Measurements from ENCODE around the gene PRPF40B.

Gene PRPF40B

DNA sequence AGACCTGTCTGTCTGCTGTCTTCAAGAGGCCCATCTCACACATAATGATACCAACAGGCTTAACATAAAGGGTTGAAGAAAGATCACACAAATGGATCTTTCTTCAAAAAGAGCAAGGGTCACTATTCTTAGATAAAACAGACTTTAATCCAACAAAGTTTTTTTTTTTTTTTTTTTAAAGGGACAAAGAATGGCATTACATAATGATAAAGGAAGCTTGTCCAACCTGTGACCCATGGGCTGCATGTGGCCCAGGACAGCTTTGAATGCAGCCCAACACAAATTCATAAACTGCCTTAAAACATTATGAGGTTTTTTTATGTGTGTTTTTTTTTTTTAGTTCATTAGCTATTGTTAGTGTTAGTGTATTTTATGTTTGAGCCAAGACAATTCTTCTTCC, 11.2 kb upstream of the PRPF40B start:
- no peak overlapping the region for H3K4me3 ChIP-seq (ENCODE audit: low read depth, low read length)
- TF ChIP-seq, protein P1, sequence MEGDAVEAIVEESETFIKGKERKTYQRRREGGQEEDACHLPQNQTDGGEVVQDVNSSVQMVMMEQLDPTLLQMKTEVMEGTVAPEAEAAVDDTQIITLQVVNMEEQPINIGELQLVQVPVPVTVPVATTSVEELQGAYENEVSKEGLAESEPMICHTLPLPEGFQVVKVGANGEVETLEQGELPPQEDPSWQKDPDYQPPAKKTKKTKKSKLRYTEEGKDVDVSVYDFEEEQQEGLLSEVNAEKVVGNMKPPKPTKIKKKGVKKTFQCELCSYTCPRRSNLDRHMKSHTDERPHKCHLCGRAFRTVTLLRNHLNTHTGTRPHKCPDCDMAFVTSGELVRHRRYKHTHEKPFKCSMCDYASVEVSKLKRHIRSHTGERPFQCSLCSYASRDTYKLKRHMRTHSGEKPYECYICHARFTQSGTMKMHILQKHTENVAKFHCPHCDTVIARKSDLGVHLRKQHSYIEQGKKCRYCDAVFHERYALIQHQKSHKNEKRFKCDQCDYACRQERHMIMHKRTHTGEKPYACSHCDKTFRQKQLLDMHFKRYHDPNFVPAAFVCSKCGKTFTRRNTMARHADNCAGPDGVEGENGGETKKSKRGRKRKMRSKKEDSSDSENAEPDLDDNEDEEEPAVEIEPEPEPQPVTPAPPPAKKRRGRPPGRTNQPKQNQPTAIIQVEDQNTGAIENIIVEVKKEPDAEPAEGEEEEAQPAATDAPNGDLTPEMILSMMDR (IDR thresholded peaks at IDR 0.05; ENCODE audit: borderline replicate concordance, insufficient read depth, low read depth, low read length), result no peak

DNA sequence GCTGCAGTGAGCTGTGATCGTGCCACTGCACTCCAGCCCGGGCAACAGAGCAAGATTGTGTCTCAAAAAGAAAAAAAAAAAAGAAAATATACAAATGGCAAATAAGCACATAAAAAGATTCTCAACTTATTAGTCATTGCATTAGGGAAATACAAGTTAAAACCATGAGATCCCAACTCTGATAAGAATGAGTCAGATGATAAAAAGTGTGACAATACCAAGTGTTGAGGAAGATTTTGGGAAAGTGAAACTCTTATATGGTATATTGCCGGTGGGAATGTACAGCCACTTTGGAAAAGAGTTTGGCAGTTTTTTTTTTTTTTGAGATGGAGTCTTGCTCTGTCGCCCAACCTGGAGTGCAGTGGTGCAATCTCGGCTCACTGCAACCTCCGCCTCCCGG, 7.6 kb upstream of the PRPF40B start:
- no peak overlapping the region for H3K4me3 ChIP-seq (ENCODE audit: low read depth, low read length)
- TF ChIP-seq, protein P1 (IDR thresholded peaks at IDR 0.05; ENCODE audit: borderline replicate concordance, insufficient read depth, low read depth, low read length), result no peak

DNA sequence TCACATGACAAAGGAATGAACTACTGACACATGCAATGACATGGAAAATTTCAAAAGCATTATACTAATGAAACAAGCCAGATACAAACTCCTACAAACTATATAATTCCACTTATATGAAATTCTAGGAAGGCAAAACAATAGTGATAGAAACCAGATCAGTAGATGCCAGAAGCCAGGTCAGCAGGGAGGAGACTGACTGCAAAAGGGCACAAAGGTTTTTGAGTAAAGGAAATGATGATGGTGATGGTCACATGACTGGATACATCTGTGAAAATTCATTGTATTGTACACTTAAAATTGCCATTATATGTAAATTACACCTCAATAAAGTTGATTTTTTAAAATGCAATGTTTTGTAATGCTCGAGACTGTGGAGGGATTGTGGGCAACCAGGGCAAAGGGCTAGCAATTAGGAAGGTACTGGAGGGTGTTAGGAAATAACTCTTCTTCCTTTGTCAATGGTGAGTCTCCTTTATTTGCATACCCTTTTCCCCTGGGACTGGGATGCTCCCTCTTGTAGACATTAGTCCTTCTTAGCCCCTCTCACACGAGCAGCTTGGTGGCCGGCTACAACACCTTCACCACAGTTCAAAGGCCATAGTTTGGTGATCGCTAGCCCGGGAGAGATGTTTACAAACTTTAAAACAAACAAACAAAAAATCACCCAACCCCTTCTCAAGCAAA, 6.7 kb upstream of the PRPF40B start:
- no peak overlapping the region for H3K4me3 ChIP-seq (ENCODE audit: low read depth, low read length)
- TF ChIP-seq, protein P1 (IDR thresholded peaks at IDR 0.05; ENCODE audit: borderline replicate concordance, insufficient read depth, low read depth, low read length), result no peak

DNA sequence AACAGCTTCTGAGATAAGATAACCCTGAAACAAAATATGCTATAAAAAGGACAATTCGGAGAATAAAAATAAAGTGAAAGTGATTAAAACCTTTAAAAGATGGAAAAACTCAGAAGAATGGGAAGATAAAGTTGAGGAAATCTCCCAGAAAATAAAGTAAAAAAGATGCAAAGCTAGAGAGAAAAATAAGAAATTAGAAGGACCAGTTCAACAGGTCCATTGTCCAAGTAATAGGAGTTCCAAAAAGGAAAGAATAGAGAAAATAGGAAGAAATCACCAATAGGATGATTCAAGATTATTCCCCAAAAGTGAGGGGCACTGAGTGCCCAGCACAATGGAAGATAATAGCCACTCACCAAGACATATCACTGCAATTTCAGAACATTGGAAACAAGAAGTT, 4.8 kb upstream of the PRPF40B start:
- H3K4me3 ChIP-seq (ENCODE audit: low read depth, low read length), result no peak overlapping the region
- TF ChIP-seq, protein P1 (IDR thresholded peaks at IDR 0.05; ENCODE audit: borderline replicate concordance, insufficient read depth, low read depth, low read length), result no peak

DNA sequence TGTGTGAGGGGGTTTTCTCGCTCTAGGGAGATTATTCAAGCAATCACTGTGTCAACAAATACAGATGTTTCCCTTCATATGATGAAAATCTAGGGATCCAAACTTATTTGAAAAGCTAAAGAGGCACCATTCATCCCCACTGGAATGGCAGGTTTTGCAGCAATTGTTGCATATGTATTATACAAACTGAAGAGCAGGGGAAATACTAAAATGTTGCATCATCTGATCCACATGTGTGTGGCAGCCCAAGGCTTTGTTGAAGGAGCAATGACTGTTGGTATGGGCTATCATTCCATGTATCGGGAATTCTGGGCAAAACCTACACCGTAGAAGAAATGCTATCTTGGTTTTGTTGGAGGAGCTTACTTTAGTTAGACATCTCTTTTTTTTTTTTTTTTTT, 4.1 kb upstream of the PRPF40B start:
- TF ChIP-seq, protein P1 (IDR thresholded peaks at IDR 0.05; ENCODE audit: borderline replicate concordance, insufficient read depth, low read depth, low read length), result no peak

DNA sequence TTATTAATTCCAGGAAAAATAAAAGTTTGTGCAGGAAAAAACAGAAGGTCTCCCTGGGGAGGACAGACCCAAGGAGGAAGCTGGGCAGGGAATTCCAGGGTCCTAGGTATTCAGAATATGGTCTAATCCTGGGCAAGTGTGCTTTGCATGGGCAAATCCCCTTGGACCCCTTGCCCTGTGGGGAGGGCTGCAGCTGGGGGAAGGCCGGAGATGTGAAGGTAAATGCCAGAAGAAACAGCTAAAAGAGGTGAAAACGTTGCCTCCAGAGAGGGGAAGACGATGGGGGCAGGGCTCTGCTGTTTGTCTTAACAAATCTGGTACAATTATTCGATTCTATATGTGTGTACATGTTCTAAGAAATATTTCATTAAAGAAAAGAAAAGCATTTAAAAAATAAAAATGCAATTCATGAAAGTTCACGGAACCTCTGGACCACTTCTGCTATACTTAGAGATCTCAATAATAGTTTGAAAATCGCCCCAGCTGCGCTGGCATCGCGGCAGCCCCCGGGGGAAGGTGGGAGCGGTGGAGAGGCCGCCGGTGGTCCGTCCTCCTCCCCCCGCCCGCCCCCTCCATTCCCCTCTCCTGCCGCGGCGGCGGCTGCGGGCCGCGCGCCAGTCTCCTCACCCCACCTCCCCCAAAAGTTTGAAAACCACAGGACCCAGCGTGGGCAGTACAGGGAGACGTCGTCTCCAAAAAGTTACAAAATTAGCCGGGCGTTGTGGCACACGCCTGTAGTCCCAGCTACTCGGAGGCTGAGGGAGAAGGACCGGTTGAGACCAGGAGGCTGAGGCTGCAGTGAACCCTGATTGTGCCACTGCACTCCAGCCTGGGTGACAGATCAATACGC, 1.5 kb upstream of the PRPF40B start:
- TF ChIP-seq, protein P1 (IDR thresholded peaks at IDR 0.05; ENCODE audit: borderline replicate concordance, insufficient read depth, low read depth, low read length), result no peak
- peak overlapping the region; percentile 53 for H3K4me3 ChIP-seq (ENCODE audit: low read depth, low read length)

More for the DNA sequence above, 4.1 kb upstream of the PRPF40B start:
- H3K4me3 ChIP-seq (ENCODE audit: low read depth, low read length), result no peak overlapping the region
